H1 (cell line): ENCODE measurements around the gene UBE2G2.
A peak's percentile ranks its signal among the peaks of the same experiment; 100 is the strongest.

ENCODE experiments used
- BRCA1 ChIP-seq: IDR thresholded peaks from 2 replicates; pipeline ENCODE4 v1.6.1; 2012; ENCODE audit warnings: low read depth, low read length, improper control_type of control experiment
- CHD2 ChIP-seq: IDR thresholded peaks from 2 replicates; pipeline ENCODE4 v1.6.1; 2012; ENCODE audit warnings: low read length, improper control_type of control experiment
- MAFK ChIP-seq: IDR thresholded peaks from 2 replicates; pipeline ENCODE4 v1.6.1; 2012; ENCODE audit warnings: low read depth, mild to moderate bottlenecking, improper control_type of control experiment, low read length
- TF ChIP-seq, protein P1 (sequence below): IDR thresholded peaks from 2 replicates; pipeline ENCODE4 v1.6.1; 2012; ENCODE audit warnings: inconsistent platforms
- TF ChIP-seq, protein P2 (sequence below), 3 experiments: IDR thresholded peaks; 1 replicate in 2 of 3; 2 replicates in 1 of 3; pipeline versions ENCODE4 v1.5.1 to v1.6.1; 2011; ENCODE audit warnings: low read length in 3 of 3, mild to moderate bottlenecking in 3 of 3, inconsistent platforms in 2 of 3, low read depth in 1 of 3, moderate library complexity in 1 of 3; ENCODE audit not compliant: insufficient read depth in 1 of 3; ENCODE audit errors: control extremely low read depth in 1 of 3

DNA sequence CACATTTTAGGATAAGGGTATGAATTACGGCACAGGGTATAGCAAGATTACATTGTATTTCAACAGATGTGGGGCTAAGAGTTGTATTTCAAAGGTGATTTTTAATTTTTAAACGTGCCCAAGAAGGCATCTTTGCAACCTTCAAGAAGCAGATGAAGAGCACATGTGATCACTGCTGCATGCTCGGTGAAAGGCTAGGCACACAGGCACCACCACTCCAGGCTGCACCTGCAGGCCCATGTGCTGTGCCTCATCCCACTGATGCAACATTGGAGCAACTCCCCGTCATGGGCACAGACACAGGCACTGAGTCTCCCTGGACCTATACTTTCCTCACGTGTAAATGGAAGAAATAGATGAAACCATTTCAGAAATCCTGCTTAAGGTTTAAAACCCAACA is 23.5 kb downstream of the UBE2G2 start:
- TF ChIP-seq, protein P1, sequence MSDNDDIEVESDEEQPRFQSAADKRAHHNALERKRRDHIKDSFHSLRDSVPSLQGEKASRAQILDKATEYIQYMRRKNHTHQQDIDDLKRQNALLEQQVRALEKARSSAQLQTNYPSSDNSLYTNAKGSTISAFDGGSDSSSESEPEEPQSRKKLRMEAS = 0 out of 2 replicates have a peak, but pooled peaks have one; percentile 31
- TF ChIP-seq CHD2 (no peak), MAFK (no peak), BRCA1 (no peak)
- TF ChIP-seq, protein P2, sequence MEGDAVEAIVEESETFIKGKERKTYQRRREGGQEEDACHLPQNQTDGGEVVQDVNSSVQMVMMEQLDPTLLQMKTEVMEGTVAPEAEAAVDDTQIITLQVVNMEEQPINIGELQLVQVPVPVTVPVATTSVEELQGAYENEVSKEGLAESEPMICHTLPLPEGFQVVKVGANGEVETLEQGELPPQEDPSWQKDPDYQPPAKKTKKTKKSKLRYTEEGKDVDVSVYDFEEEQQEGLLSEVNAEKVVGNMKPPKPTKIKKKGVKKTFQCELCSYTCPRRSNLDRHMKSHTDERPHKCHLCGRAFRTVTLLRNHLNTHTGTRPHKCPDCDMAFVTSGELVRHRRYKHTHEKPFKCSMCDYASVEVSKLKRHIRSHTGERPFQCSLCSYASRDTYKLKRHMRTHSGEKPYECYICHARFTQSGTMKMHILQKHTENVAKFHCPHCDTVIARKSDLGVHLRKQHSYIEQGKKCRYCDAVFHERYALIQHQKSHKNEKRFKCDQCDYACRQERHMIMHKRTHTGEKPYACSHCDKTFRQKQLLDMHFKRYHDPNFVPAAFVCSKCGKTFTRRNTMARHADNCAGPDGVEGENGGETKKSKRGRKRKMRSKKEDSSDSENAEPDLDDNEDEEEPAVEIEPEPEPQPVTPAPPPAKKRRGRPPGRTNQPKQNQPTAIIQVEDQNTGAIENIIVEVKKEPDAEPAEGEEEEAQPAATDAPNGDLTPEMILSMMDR (IDR thresholded peaks at IDR 0.05; ENCODE audit: control extremely low read depth in 1 of 3, insufficient read depth in 1 of 3, low read depth in 1 of 3, low read length in 3 of 3) = no peak
